Muscle of back (tissue), 10 donors: ENCODE data around the gene AMELY. TPM values are rescaled to one million over a fixed set of nuclear protein-coding genes. Genes with fewer than 3 reads are reported as not detected.

Experiments
- polyA plus RNA-seq, 10 donors: library from polyadenylated mRNA; unstranded; fragments of 120-200 nt; gene quantifications; one replicate each; pipeline ENCODE4 v1.2.1, GENCODE V29; 2013; ENCODE audit not compliant: insufficient read length in 10 of 10

The AMELY gene
- polyA plus RNA-seq, 10 donors: not detected

Other genes starting within 250 kb of the AMELY start
- gene TBL1Y, start 1.1 kb downstream of the AMELY start, polyA plus RNA-seq: under 1 TPM in 6 of 10 donors, not detected in 4; 0.07 to 0.56 (median 0.19) TPM